Renal pelvis (tissue), 4 donors: ENCODE data around the gene CNOT1. TPM values are rescaled to one million over a fixed set of nuclear protein-coding genes. Genes with fewer than 3 reads are reported as not detected.

ENCODE experiments used
- DNase-seq: peaks from one replicate; pipeline ENCODE4 v3.0.0-alpha.2; 2013
- polyA plus RNA-seq, 3 donors: library from polyadenylated mRNA; unstranded; fragments of 120-200 nt; gene quantifications; one replicate each; pipeline ENCODE4 v1.2.1, GENCODE V29; 2013; ENCODE audit not compliant: insufficient read length in 3 of 3

The CNOT1 gene
- polyA plus RNA-seq, 3 donors = 182 to 226 (median 194) TPM

DNA sequence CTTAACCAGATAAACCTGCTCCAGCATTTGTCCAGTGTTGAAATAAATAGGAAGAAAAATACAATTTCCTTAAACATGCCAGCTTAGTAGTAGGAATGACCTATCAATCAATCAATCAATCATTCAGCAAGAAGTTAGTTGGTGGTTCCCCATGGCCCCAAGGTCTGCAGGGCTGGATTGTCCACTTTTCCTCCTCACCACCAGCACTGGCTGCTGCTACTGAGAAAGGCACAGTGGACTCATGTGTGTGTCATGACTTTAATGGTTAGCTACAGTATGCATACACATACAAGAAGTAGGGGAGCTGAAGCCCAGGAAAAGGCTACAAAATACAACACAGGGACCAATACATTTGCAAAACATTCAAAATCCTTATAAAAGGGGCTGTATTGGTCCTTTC is 109.9 kb downstream of the CNOT1 start:
- DNase-seq = no peak

DNA sequence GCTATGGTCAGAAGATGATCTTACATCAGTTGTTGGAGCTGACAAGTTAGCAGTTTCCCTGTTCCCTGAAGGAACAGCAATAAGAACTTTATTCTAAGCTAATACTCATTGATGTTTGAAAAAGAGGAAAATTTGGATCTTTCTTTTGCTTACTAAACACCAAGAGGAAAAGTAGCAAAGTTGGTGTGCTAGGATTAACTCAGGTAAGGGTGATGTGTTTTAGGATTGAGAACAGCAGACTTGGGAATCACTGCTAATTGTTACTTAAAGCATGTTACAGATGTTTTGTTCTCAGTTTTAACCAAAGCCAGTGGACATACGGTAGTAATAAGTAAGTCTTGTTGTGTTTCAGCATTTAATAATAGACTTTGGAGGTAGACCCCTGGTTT is 110.7 kb downstream of the CNOT1 start:
- DNase-seq = no peak

DNA sequence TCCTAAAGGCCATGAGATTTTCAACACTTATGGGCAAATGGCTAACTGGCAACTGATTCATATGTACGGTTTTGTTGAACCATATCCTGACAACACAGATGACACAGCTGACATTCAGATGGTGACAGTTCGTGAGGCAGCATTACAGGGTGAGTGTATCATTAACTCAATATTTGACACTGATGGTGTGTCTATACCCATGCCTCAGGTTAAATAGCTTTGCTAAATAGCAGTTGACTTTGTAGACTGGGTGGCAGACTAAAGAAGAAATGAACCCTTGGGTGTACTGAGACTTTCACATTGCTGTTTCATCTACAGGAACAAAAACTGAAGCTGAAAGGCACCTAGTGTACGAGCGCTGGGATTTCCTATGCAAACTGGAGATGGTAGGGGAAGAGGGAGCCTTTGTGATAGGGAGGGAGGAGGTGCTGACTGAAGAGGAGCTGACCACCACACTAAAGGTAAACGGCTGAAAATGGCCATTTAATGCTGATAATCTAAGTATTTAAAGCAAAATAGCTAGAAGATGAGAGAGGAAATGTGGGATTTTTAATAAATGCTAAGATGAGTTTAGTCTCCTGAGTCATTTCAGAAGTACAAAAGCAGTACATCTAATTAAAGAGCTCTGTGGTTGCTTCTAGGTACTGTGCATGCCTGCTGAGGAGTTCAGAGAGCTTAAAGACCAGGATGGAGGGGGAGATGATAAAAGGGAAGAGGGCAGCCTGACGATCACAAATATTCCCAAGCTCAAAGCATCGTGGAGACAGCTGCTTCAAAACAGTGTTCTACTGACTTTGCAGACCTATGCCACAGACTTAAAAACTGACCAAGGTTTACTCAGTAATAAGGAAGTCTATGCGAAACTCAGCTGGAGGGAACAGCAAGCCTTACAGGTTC is 111.3 kb downstream of the CNOT1 start:
- DNase-seq = no peak

DNA sequence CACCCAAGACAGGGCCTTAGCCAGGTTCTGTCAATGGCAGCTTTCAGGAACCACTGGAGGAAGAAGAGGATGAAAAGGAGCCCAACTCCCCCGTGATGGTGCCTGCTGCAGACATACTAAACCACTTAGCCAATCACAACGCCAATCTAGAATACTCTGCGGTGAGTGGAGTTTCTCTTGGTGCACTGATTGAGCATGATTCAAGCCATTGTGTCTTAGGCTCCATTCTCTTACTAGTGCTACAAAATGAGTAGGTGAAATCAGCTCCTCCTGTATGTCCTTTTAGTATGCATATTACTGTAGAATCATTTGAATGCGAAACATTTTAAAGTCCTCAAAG is 112.9 kb downstream of the CNOT1 start:
- no peak for DNase-seq

DNA sequence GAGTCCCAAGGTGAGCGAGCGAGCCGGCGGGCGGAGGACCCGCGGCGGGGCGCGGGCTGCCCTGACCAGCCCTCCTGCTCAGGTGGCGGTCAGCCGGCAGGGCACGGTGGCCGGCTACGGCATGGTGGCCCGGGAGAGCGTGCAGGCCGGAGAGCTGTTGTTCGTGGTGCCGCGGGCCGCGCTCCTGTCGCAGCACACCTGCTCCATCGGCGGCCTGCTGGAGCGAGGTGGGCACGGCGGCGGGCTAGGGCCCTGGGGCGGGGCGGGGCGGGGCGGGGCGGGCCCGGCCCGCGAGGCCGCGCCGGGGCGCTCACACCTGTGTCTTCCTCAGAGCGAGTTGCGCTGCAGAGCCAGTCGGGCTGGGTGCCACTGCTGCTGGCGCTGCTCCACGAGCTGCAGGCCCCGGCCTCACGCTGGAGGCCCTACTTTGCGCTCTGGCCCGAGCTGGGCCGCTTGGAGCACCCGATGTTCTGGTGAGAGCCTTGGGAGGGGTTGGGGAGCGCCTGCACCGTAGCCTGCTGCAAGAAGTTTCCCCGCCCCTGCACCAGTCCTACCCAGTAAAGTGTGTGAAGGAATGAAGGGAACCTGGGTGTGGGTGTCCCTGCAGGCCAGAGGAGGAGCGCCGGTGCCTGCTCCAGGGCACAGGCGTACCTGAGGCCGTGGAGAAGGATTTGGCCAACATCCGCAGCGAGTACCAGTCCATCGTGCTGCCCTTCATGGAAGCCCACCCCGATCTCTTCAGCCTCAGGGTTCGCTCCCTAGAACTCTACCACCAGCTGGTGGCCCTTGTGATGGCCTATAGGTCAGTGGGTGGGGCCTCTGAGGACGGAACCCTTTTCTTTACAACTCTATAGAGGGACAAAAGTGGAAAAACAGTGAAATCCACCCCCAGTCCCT is 113.5 kb downstream of the CNOT1 start:
- no peak for DNase-seq

DNA sequence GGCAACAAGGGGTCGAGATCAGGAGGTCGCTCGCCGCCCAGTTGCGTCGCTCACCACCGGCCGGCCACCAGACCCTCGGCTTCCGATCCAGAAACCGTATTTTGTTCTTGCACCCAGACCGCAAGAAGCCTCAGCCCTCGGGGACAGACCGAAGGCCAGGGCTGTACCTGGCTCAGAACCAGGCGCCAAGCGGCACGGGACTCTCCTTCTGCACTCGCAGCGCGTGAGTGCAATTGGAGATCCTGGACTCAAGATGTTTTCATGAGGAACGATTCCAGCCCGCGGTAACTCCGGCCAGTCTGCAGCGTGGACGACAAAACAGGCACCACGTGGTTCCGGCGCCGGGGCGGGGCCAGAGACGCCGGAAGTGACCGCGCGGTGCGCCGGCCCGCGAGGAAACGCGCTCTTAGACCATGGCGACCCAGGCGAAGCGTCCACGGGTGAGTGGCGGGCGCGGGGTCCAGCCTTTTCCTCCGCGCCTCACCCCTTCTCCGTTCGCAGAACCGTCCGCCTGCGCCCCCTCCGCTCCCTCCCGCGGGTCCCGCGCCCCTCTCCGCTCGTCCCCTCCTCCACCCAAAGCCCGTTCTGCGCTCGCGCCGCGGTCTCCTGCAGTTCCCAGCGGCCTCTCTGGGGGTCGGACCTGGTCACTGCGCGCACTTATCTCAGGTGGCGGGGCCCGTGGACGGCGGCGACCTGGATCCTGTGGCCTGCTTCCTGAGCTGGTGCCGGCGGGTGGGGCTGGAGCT is 114.3 kb downstream of the CNOT1 start, which contains the start of gene SETD6:
TSS of gene SETD6 (plus strand) at position 393 of the 746 bp plus-strand sequence. CDS start at position 414, 21 bp downstream.
- DNase-seq = peak; percentile 92

DNA sequence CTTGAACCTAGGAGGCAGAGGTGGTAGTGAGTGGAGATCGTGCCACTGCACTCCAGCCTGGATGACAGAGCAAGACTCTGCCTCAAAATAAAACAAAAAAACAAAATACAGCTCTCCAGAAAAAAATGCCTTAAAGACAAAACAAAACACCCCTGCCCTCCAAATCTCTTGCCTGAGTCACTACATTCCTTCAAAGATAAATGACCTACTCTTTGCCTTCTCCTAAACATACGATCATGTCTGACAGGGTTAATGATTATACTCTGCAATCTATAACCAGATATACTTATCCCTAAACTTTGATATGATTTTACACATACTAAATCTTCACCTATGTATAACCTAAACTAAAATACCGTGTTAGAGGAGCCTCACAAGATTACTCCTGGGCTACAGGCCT is 115.8 kb downstream of the CNOT1 start:
- DNase-seq = no peak

DNA sequence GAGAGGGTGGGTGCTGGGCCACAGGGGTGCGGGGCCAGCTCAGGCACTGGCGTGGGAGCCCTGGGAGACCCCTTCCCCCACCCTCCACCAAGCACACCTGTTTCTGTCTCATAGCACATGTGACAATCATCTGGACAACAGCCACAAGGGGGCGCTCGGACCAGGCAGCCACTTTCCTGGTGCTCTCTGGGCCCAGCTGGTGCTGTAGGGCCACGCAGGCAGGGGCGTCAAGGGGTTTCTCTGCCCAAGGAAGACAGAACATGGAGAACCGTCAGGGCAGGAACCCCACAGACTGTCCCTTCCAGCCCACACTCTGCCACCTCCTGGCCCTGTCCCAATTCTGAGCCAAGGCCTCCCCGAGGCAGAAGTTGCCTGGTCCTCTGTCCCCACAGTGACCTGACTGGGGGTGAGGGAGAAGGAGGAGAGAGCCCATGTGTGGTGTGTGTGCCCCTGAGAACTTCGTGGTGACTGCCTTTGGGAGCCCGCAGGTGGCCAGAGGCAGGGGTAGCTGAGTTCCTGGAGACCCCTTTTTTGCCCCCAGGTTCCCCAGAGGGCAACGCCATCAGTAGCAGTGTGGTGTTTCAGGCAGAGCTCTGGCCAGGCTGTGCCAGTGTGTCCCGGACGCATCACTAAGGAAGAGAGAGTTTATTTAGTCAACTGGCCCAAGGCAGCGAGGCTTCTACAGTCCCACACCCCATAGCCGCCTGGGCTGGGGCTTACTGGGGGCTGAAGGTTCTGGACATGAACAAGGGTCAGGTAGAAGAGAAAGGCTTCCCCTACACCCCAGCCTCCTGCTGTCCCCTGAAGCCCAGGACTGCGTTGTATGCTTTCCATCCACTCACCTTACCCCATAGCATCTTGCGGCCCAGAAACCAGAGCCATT is 117.5 kb downstream of the CNOT1 start:
- DNase-seq = peak; percentile 54

DNA sequence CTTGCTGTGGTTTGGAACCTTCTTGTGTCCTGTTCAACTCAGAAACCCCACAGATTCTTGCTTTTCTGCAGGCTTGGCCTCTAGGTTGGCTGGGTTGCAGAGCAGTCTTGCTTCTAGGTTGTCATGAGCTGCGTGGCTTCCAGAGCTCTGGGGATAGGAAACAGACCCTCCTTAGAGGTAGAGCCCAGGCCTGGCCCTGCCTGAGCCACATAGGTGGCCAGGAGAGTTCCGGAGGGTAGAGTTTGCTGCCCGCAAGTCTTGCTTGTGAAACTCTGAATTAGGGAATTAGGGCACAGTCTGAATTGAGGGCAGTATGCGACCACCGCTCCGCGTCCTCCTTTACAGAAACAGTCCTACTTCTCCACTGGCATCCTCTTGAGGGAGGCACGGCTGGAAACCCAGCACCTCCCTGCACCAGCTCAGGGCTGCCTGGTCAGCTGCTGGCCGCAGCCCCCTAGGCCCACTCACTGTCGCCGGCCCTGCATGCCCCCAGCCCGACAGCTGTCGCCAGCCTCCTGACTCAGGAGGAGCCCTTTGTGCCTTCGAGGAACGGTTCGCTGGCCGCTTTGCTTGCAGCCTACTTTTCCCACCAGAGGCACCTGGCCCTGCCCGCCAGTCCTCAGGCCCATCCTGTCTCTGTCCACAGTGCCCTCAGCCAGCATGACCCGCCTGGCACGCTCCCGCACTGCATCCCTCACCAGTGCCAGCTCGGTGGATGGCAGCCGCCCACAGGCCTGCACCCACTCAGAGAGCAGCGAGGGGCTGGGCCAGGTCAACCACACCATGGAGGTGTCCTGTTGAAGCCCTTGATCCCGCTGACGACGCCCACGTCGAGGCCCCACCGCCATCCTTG is 118.6 kb downstream of the CNOT1 start:
- DNase-seq = no peak

DNA sequence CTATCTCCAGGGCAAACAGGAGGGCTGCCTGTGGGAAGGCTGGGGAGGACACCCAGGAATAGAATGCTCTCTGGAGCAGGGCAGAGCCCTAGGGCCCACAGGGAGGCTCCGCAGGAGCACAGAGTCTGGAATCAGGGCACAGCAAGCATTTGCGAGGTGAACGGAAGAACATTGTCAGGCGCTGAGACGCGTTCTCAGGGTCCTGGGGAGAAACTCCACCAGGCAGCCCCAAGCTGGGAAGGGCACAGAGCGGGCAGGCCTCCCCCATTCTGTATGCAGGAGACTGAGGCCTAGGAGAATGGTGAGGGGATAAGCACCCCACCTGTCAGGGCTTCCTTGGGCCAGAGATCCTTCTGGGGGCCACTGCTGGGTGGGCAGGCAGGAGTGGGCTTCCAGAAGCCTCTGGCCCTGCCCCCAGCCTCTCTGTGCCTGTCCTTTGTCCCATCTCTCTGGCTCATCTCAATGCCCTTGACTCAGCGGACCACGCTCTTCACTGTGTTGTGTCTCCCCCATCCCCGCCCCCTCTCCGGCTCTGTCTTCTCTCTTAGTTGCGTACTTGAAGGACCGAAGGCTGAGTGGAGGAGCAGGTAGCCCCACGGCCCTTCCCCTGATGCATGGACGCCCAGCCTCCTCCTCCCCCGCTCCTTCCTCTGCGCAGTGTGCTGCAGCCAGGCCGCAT is 119.4 kb downstream of the CNOT1 start:
- no peak for DNase-seq

DNA sequence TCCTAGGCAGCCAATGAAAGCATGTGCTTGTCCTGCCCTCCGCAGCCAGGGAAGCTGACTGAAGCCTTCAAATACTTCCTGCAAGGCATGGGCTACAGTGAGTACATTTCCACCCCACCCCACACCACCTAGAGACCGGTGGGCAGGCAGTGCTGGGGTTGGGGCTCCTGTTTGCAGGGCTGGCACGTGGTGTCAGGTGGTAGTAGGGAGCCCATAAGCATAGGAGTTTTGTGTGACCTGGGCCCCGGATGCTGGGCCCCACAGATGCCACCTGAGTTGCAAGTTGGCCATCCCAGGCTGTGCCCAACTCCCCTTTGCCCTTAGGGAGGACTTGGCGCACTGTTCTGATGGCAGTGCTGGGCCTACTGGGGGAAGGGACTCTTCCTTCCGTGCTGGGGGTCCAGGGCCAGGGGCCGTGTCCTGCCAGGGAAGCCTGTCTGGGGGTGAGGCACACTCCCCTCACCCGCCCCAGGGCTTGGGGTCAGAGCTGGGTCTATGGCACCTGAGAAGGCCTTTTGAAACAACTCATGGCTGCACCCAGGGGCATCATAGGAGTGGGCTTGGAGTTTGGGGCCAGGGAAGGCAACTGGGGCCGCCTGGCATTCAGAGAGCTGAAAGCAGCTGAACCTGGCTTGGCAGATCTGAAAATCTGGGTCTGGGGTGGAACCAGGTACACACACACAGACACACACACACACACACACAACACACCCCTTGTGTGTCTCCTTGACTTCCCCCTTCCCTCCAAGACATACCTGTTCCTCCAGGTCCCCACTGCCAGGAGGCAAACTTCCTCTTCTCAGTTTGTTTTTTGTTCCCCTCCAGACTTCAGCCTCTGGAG is 120.2 kb downstream of the CNOT1 start:
- no peak for DNase-seq

DNA sequence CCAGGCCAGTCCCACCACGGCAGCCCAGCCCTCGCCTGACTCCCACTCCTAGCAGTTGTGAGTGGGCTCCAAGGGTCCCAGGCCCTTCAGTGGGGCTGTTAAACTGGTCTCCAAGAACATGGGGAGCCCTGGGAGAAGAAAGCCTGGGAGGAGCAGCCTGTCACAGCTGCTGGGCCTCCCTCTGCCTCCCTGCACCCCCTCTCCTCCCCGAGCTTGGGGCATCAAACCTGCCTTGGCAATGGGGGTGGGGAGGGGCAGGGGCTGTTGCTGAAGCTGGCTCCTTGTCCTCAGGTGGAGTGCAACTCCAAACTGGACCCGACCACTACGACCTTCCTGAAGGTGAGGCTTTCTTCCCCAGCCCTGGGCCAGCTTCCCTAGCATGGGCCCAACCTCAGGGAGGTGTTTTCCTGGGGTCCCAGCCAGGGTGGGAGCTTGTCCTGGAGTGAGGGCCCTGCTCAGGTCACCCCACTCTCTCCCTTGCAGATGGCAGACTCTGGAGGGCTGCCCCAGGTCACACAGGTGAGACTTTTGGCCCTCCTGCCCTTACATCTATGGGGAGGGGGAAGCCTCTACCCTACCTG is 120.9 kb downstream of the CNOT1 start:
- DNase-seq = no peak

DNA sequence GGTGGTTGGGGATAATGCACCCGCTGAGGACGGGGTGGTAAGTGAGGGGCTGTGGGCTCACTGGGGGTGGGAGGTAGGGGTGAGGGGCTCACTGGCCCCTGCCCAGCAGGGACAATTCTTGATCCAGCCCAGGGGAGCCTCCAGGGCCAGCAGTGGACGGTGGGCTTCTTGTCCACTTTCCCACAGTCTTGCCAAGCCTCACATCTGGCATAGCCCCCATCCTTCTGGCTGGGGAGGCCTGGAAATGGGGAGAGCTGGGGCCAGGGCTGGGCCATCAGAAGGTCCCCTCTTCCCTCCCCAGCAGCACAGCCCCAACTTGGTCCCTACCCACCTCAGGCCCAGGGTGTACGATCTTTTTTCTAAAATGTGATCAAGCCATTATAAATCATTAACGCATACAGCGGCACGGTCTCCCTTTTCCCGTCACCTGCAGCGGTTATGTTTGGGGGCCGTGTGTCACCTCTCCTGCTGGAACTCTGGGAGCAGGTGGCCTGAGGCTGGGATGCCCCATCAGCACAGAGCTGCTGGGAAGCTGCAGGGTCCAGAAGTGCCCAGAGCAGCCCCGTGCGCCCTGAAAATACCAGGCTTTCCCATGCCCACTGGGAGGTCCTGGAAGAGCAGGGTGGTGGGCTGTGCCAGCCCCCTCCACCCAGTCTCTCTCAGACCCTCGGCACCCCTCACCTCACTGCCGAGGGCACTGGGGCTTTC is 121.5 kb downstream of the CNOT1 start:
- no peak for DNase-seq

DNA sequence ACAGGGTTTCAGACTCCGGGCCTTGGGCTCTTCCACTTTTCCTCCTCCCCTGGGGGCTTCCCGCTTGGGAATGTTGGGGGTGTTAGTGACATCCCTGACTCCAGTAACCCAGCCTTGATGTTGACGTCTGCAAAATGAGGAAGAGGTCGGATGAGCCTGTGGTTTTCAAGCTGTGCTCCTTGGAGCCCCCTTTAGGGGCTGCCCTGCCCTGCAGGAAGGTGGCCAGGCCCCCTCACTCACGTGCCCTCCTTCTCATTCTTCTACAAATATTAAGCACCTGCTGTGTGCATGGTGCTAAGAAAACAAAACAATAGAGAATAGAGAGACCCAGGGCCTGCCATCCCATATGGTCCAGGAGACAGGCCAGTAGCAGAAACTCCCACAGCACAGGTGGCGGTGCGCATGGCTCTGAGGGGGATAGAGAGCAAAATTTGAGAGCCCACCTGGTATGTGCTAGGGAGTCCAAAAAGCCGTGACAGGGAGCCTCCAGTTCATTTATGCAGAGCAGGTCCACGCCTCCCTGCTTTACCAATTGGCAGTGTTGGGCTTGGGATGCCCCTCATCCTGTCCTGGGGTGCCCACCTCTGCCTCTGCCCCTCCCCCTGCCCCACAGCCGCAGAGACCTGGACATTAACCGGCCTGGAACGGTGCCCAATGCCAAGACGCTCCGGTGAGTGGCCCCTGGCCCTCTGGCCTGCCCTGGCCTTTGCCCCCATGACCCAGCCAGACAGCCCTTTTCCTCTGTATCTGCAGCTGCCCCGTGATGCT is 122.2 kb downstream of the CNOT1 start:
- no peak for DNase-seq

DNA sequence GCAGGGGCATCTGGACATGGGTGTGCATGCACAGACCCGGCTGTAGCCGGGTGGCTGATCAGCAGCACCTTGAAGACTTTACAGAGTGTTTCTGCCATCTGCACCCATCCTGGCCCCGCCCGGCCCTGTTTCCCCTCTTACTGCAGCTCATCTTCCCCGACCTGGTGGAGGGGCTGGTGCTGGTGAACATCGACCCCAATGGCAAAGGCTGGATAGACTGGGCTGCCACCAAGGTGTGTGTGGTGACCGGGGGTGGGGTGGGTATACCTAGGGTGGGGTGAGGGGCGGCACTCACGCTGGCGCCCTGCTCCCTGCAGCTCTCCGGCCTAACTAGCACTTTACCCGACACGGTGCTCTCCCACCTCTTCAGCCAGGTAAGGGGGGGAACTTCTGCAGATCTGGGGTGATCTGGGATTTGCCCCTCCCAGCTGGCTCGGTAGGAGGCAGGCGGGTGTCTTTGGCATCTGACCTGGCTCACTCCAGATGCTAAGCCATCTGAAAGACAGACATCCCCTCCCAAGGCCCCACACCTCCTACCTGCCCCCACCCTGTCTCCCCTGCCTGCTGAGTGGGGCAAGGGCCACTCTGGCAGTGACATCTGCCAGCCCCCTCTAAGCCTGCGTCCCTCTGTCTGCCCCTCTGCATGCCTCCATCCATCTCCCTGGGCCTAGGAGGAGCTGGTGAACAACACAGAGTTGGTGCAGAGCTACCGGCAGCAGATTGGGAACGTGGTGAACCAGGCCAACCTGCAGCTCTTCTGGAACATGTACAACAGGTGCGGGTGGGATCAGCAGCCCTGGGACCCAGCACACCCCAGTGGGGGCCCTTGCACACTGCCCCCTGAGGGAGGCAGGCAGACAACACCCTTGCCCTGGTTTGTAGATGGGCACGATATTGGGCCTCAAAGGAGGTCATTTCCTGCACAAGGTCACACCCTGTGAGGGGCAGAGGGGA is 123.1 kb downstream of the CNOT1 start:
- DNase-seq = no peak
